Progenitor cell of endocrine pancreas (in vitro differentiated cells): ENCODE results near the gene DNAJC25. TPM values are rescaled to one million over a fixed set of nuclear protein-coding genes. Genes with fewer than 3 reads are reported as not detected.

Source experiments
- DNase-seq: peaks from one replicate; pipeline ENCODE4 v3.0.0; 2021; ENCODE audit warnings: low spot score; ENCODE audit not compliant: unreplicated experiment
- H3K27ac Mint-ChIP-seq: 2 replicates; pipeline ENCODE4 v1.8.0; 2021; ENCODE audit warnings: mild to moderate bottlenecking, moderate library complexity, mixed read lengths
- H3K27me3 Mint-ChIP-seq: 2 replicates; pipeline ENCODE4 v1.8.0; 2021; ENCODE audit warnings: mixed read lengths
- H3K36me3 Mint-ChIP-seq: 2 replicates; pipeline ENCODE4 v1.8.0; 2022; ENCODE audit warnings: mixed read lengths; ENCODE audit not compliant: insufficient read depth
- H3K4me1 Mint-ChIP-seq: 2 replicates; pipeline ENCODE4 v1.8.0; 2021; ENCODE audit warnings: low read depth, mixed read lengths
- H3K4me3 Mint-ChIP-seq: 2 replicates; pipeline ENCODE4 v1.8.0; 2021; ENCODE audit warnings: low read depth, mild to moderate bottlenecking, moderate library complexity, mixed read lengths
- H3K9me3 Mint-ChIP-seq: 2 replicates; pipeline ENCODE4 v1.8.0; 2021; ENCODE audit warnings: low read depth, mixed read lengths
- CTCF ChIP-seq: fragments of 200-600 bp; sonication (generic); IDR thresholded peaks from one replicate; pipeline ENCODE4 v1.5.0; 2021; ENCODE audit warnings: antibody characterized with exemption, mild to moderate bottlenecking; ENCODE audit not compliant: unreplicated experiment
- total RNA-seq: library from RNA; stranded (reverse); gene quantifications from 2 replicates; pipeline ENCODE4 v1.2.1, GENCODE V29; 2021

Gene DNAJC25
- total RNA-seq, 1 donor from 2014 or later, result 8.5 TPM

GRCh38 chr9:111646417-111646816 lies 15.3 kb downstream of the DNAJC25 start:
- no peak for DNase-seq
- Mint-ChIP-seq H3K27ac (no peak overlapping the region), H3K4me1 (peaks cover 5% of the 10 kb centered on the region), H3K27me3 (no peaks in the 10 kb centered on the region), H3K36me3 (peaks cover 26% of the 10 kb centered on the region), H3K9me3 (no peaks in the 10 kb centered on the region), H3K4me3 (no peak overlapping the region)
- TF ChIP-seq CTCF, result no peak

GRCh38 chr9:111648066-111648465 lies 16.9 kb downstream of the DNAJC25 start:
- H3K27me3 Mint-ChIP-seq, result no peaks in the 10 kb centered on the region
- no peaks in the 10 kb centered on the region for H3K9me3 Mint-ChIP-seq
- peaks cover 23% of the 10 kb centered on the region for H3K36me3 Mint-ChIP-seq
- DNase-seq, result no peak
- H3K4me1 Mint-ChIP-seq, result peaks cover 5% of the 10 kb centered on the region
- H3K27ac Mint-ChIP-seq, result no peak overlapping the region
- TF ChIP-seq CTCF, result no peak
- H3K4me3 Mint-ChIP-seq, result no peak overlapping the region

- Mint-ChIP-seq H3K4me1 (peaks cover 3% of the 10 kb centered on the region), H3K9me3 (no peaks in the 10 kb centered on the region), H3K4me3 (no peak overlapping the region), H3K36me3 (peaks cover 21% of the 10 kb centered on the region), H3K27me3 (no peaks in the 10 kb centered on the region), H3K27ac (no peak overlapping the region)
- DNase-seq, result no peak
- TF ChIP-seq CTCF, result no peak
Observed at GRCh38 chr9:111649016-111649415, 17.9 kb downstream of the DNAJC25 start.

GRCh38 chr9:111657051-111657450 lies 25.9 kb downstream of the DNAJC25 start:
- Mint-ChIP-seq H3K27ac (no peak overlapping the region), H3K36me3 (peaks cover 7% of the 10 kb centered on the region), H3K4me1 (peaks cover 3% of the 10 kb centered on the region), H3K4me3 (no peak overlapping the region), H3K9me3 (no peaks in the 10 kb centered on the region), H3K27me3 (peaks cover 17% of the 10 kb centered on the region)
- DNase-seq, result no peak
- no peak for TF ChIP-seq CTCF

GRCh38 chr9:111658943-111659342 lies 27.8 kb downstream of the DNAJC25 start:
- no peak for TF ChIP-seq CTCF
- Mint-ChIP-seq H3K4me1 (peaks cover 18% of the 10 kb centered on the region), H3K4me3 (no peak overlapping the region), H3K9me3 (no peaks in the 10 kb centered on the region), H3K27ac (no peak overlapping the region), H3K36me3 (peaks cover 7% of the 10 kb centered on the region), H3K27me3 (peaks cover 17% of the 10 kb centered on the region)
- no peak for DNase-seq
